ENCODE measurements around the gene APOM. TPM values are rescaled to one million over a fixed set of nuclear protein-coding genes. Genes with fewer than 3 reads are reported as not detected.

Gene APOM
- total and polyA plus RNA-seq, 7 donors = 2.3 to 7.2 (median 3.6) TPM; not detected in 1

DNA sequence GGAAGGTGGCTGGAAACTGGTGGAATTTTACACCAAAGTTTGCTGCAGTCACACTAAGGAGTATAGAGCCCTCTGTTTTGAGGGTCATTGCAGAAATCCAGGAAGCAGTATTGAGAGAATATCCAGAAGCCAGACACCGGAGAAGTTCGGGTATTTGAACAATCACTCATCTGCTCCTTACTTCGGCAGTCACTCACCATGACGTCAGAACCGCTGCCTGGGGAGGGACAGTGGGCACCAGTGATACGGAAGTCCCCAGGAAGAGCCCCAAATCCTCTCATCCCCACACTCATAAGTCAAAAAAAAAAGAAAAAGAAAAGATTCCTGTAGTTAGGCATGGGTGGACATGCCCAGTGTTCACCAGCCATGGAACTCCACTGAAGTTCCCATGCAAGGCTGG is 21.2 kb downstream of the APOM start:
- intact Hi-C loops (cut with DNase I) = no loop called here
- H3K4me1 ChIP-seq = peaks cover 0 to 19% (median 13%) of the 10 kb centered on the region in 4 donors
- H3K4me3 ChIP-seq = no peak overlapping the region
- no peaks in the 10 kb centered on the region for H3K27me3 ChIP-seq
- peaks cover 0 to 18% (median 10%) of the 10 kb centered on the region in 4 donors for H3K36me3 ChIP-seq
- H3K9me3 ChIP-seq = no peaks in the 10 kb centered on the region
- H3K27ac ChIP-seq = no peak overlapping the region
- TF ChIP-seq POLR2A (IDR thresholded peaks at IDR 0.05) (no peak), EP300 (IDR thresholded peaks at IDR 0.05) (no peak), POLR2AphosphoS5 (IDR thresholded peaks at IDR 0.05) (no peak), CTCF (IDR thresholded peaks at IDR 0.05) (no peak)
- WGBS, 2 donors = 88 to 91% methylated on average over 6 of the region's 6 CpGs
- no peak for DNase-seq

DNA sequence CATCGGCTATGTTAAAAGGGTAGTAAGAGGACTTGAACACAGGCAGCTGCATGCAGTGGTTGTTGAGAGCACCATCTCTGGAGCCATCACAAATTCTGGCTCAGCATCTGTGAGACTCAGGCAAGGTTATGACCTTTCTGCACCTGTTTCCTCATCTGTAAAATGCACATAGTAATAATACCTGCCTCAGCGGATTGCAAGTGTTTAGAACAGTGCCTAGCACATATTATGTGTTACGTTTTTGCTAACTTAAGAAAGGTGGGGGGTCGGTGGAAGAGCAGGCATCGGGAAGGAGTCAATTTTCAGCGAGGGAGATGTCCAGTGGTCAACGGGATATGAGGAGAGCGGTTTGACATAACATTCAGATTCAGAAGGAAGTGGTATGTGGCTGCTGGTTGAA is 22.3 kb downstream of the APOM start:
- intact Hi-C loops (cut with DNase I) = no loop called here
- peaks cover 0 to 9% (median 2%) of the 10 kb centered on the region in 4 donors for H3K36me3 ChIP-seq
- H3K4me3 ChIP-seq = no peak overlapping the region
- DNase-seq = no peak
- 80 to 83% methylated on average over 8 of the region's 8 CpGs for WGBS, 2 donors
- no peaks in the 10 kb centered on the region for H3K9me3 ChIP-seq
- TF ChIP-seq EP300 (IDR thresholded peaks at IDR 0.05) (no peak), CTCF (IDR thresholded peaks at IDR 0.05) (no peak), POLR2AphosphoS5 (IDR thresholded peaks at IDR 0.05) (no peak), POLR2A (IDR thresholded peaks at IDR 0.05) (no peak)
- H3K4me1 ChIP-seq = peaks cover 0 to 19% (median 13%) of the 10 kb centered on the region in 4 donors
- H3K27me3 ChIP-seq = no peaks in the 10 kb centered on the region
- no peak overlapping the region for H3K27ac ChIP-seq

DNA sequence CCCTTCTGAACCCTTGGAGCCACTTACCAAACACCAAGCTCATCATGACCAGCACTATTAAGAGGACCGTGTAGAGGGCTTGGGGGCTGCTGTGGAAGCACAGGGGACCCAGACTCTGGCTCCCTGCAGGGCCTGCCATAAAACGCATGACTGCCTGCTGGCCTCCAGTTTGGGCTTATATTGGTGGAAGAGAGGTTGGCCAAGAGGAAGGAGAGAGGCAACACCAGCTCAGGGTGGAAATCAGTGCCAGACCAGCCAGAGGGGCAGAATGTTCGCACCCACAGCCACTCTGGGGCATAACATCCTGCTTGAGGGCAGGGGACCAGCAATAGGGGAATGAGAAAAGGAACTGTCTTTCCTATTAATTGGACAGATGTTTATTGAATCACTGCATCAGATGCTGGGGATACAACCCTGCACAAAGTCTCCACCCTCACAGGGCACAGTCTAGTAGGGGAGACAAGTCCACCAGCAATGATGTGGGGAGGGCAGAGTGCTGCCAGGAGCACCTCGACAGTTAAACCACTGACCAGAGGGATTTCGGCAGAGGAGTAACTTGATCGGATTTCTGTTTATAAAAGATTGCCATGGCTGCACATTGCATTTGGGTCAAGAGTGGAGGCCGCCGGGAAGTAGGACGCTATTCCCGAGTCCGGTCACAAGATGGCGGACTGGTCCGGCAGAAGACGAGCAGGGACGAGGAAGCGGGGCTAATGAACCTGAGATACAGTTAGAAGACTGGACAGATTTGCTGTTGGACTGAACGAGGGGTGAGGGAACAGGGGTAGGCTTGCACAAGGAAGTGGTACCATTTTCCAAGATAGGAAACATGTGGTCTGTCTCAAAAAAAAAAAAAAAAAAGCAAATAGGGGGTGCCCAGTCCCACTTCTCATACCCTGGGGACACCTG is 24.8 kb downstream of the APOM start, which contains the start of gene LY6G5C:
TSS of gene LY6G5C (minus strand) at position 842 of the 909 bp plus-strand sequence. CDS start at position 148, 694 bp downstream.
- peak; percentile 37 to 68 (median 61) for TF ChIP-seq CTCF (IDR thresholded peaks at IDR 0.05)
- no peak for TF ChIP-seq POLR2A (IDR thresholded peaks at IDR 0.05)
- TF ChIP-seq POLR2AphosphoS5 (IDR thresholded peaks at IDR 0.05) = peak in 2 of 4 donors; percentile 13 to 41
- 13 to 15% methylated on average over 17 of the region's 17 CpGs for WGBS, 2 donors
- H3K9me3 ChIP-seq = no peaks in the 10 kb centered on the region
- intact Hi-C loops (cut with DNase I) = loop anchor here (1.0 to 5.0 kb wide), 6 partner anchors 47 to 272 kb away; partner anchors contain the start of gene DDAH2
- H3K4me1 ChIP-seq = peaks cover 0 to 21% (median 13%) of the 10 kb centered on the region in 4 donors
- peak within 1 kb of the TSS; percentile 66 to 83 (median 73) for H3K27ac ChIP-seq
- H3K4me3 ChIP-seq = peak within 1 kb of the TSS; percentile 29 to 63 (median 53)
- peaks cover 0 to 2% (median 0%) of the 10 kb centered on the region in 4 donors for H3K36me3 ChIP-seq
- peak; percentile 95 for DNase-seq
- no peaks in the 10 kb centered on the region for H3K27me3 ChIP-seq

DNA sequence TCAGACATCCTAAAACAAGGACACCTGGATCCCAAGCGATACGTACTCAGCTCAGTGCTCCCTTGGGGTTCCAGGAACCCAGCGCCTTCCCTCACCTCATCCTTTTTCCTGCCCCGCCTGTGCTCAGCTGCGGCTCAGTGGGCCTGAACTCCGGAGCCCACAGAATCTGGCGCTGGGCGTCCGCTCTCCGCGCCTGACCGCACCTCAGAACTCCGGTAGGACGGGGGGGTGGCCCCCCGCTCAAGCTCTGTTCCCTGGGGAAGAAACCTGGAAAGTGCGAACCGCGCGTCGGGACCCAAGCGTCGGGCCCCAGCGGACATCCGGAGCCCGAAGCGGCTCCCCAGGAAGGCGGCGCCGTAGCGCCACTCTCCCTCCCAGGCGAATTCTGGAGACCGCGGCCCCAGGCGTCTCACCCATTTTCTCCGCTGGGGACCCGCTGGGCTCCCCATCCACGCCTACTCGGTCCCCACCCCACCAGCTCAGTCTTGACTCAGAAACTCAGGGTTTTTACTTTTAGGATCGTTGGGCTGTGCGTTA is 25.5 kb downstream of the APOM start:
- intact Hi-C loops (cut with DNase I) = loop anchor here (1.0 to 5.0 kb wide), 4 partner anchors 46 to 271 kb away; partner anchors contain the start of gene DDAH2
- Histone ChIP-seq H3K27me3 (no peaks in the 10 kb centered on the region), H3K27ac (peak overlapping the region; percentile 66 to 83 (median 73)), H3K4me3 (peak overlapping the region; percentile 29 to 63 (median 53)), H3K4me1 (peaks cover 0 to 21% (median 13%) of the 10 kb centered on the region in 4 donors), H3K9me3 (no peaks in the 10 kb centered on the region), H3K36me3 (peaks cover 0 to 8% (median 2%) of the 10 kb centered on the region in 4 donors)
- 1% methylated on average over 40 of the region's 40 CpGs for WGBS, 2 donors
- TF ChIP-seq POLR2AphosphoS5 (IDR thresholded peaks at IDR 0.05) (no peak), CTCF (IDR thresholded peaks at IDR 0.05) (peak in 1 of 4 experiments; percentile 24), POLR2A (IDR thresholded peaks at IDR 0.05) (no peak)
- no peak for DNase-seq

Data from sigmoid colon (tissue), 7 donors.